HG03196 (cell line): ENCODE measurements around the gene CTNNA1.

Source experiments
- ATAC-seq: cut with Tn5 transposase; IDR thresholded peaks from one replicate; pipeline ENCODE4 v1.9.1; 2021; ENCODE audit not compliant: unreplicated experiment

Gene CTNNA1

DNA sequence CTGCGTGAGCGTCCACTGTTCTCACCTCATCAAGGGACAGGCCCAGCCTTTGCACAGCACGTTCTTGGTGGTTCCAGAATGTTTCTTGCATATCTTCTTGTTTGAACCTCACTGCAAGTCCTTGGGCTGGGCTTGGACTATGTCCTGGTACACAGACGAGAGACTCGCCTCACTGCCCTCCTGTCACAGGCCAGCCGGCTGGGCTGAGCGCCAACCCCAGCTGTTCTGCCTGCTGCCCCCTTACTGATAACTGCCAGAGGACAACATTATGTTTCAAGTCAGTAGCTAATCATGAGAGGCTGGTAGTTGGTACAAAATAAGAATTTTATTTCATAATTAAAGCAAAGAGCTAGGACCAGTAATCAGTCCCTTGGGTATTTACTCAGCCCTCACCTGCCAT is 174.8 kb downstream of the CTNNA1 start:
- no peak for ATAC-seq

GRCh38 chr5:138929571-138929955 is 176.3 kb downstream of the CTNNA1 start:
- no peak for ATAC-seq

DNA sequence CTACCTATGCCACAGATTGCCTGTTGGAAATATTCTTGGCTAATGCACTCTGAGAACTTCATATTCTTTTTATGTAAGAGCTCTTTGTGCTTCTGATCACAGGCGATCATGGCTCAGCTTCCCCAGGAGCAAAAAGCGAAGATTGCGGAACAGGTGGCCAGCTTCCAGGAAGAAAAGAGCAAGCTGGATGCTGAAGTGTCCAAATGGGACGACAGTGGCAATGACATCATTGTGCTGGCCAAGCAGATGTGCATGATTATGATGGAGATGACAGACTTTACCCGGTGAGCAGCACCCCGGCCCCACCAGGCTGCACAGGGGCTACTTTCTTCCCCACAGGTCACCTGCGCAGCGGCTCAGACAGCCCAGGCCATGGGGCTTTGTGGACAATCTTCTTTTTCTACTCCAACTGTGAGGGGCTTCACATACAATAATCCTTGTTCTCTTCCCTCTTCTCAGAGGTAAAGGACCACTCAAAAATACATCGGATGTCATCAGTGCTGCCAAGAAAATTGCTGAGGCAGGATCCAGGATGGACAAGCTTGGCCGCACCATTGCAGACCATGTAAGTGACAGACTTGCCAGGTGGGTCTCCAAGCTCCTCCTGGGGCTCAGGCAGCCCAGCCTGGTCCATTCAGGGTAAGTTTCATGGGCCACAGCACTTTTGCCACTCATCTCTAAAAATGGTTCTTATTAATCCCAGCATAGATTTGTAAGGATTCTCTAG is 177.3 kb downstream of the CTNNA1 start:
- no peak for ATAC-seq

- no peak for ATAC-seq
Measured at GRCh38 chr5:138932171-138932810, 179.1 kb downstream of the CTNNA1 start.

GRCh38 chr5:138933522-138934290 is 180.5 kb downstream of the CTNNA1 start:
- no peak for ATAC-seq

DNA sequence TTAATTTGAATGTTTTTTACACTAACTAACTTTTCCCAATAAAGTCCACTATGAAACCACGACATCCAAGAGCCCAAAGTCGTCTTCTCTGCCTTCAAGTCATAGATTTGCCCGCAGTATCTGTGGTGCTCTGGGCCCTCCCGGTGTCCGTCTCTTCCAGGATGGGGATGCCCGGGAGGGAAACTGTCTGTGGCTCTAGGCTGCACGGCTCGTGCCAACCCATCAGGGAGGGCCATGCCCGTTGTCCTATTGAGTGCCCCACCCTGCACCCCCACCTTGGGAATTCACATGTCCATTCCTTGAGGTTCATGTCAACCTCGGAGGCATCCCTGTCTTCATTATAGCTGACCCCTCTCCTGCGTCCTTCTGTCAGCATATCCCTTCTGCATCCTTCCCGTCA is 181.7 kb downstream of the CTNNA1 start:
- no peak for ATAC-seq

DNA sequence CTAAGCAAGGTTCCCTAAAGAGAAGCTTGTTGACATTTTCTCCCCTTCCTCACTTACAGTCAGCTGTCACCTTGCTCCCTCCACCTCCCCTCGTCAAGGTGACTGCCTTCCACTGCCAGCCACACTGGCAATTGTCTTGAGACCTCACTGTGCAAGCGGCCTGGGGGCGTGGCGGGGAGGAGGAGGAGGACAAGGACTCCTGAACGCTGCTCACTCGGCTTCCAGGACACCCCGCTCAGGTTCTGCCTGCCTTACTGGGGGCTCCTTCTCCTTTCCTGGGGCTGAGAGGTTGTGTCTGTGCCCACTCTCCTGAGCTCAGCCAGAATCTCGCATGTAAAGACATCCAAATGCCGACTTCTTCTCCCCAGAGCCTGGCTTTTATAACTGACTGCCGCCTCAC is 182.2 kb downstream of the CTNNA1 start:
- no peak for ATAC-seq

DNA sequence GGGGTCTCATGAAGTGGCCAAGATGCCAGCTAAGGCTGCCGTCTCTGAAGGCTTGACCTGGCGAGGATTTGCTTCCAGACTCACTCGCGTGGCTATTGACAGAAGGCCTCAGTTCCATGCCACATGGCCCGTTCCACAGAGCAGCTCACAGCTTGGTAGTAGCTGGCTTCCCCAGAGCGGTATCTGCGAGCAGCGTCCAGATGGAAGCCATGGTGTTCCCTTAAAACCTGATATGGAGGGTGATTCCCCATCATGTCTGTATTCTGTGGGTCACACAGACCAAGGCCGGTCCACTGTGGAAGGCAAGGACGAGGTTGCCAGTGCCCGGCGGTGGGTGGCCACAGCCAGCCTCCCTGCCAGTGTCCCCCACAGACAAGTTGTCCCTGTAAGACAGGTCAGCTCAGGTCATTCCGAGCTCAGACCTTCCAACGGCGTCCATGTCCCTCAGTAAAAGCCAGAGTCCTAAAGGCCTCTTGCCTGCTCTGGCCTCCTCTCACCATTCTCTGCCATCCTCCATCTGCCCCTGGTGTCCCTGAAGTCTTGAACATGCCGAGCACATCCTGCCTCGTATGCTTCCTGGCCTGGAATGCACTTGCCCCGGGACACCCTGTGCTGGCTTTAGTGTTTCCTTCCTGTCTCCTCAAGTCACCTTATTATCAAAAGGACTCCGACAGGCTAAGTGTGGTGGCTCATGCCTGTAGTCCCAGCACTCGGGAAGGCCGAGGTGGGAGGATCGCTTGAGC is 183.2 kb downstream of the CTNNA1 start:
- ATAC-seq: no peak

DNA sequence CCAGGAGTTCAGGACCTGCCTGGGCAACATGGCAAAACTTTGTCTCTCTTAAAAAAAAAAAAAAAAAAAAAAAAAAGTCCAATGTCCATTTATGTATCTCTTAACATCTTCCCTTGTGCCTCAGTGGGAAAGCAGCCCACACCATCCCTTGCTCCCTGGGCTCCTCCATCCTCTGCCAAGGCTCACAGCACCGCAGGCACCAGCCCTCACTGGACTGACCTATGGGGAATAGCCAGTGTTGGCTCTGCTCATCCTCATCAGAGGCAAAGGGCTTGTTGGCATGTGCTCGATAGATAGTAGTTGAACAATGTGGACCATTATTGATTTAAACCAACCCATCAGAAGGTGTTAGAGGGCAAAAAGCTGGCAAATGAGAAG is 183.7 kb downstream of the CTNNA1 start:
- no peak for ATAC-seq

DNA sequence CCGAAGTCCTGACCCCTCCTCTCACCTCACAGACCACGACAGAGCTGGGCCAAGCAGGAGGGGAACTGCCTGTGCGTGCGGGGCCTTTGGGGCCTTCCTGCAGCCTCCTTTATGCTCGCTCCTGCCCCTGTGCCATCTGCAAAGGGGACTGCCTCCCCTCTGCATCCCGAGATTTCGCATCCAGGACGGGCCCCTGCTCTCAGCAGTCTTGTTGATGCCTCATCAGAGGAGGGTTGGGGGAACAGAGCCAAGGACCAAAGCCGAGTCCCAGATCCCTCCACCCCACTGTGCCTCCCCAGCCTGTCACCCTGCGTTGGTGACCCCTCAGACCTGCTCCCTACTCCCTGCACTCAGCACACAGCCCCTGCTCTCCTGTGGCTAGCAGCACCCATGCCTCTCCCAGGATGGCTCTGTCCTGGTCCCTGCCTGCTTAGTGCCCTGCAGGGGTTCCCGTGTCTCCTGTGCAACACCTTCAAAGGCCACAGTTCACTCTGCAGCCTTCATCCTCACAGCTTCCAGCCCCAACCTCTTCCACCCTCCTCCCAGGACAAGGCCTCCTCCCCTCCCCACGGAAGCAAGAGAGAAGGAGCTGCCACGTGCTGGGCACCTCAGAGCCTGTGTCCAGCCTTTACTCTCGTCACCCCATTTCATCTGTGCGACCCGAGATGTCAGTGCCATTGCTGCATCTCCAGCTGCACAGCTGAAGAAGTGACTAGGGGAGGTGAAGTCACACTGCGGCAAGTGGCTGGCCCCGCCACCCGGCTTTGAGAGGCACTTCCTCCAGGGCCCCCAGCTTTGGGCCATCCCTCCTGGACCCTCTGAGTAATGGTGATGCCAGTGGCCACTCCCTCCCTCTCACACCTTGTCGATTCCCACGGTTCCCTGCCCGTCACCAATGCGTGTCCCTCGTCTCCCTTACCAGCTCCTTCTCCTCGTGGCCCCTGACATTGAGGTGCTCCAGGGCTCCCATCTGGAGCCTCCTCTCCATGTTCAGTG is 184.5 kb downstream of the CTNNA1 start:
- no peak for ATAC-seq

DNA sequence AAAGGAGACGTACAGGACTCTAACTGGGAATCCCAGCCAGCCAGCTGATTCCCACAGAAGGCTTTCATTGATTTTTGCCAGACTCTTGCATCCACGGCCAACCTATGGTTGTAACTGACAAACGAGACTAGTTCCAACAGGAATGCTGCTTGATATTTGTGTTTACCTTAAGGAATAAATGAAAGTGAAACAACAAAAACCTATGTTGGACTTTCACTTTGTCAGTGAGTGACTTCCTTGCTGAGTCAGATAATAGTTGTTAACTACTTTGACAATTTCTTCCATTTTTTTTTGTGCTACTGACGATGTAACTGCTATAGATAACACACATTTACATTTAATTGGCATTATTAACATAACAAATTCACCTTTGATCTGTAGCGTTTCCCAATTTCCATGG is 185.3 kb downstream of the CTNNA1 start:
- ATAC-seq: no peak

GRCh38 chr5:138942066-138942465 is 188.8 kb downstream of the CTNNA1 start:
- ATAC-seq: no peak

DNA sequence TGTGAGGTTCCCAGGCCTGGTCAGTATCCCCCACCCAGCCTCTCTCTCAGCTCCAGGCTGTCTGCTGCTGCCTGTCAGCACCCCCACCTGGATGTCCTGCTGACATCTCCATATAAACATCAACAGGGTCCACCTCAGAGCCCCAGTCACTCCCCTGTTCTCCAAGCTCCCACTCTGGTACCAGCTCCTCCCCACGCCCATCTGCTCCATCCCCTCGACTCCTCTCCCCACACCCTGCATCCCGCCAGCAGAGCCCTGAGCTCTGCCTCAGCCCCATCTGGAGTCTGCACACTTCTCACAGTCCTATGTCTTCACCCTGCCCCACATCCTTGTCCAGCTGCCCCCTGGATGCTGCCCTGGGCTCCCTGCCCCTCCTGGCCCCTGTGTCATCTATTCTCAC is 189.6 kb downstream of the CTNNA1 start:
- ATAC-seq: no peak

- no peak for ATAC-seq
Measured at GRCh38 chr5:138943599-138944173, 190.5 kb downstream of the CTNNA1 start.

DNA sequence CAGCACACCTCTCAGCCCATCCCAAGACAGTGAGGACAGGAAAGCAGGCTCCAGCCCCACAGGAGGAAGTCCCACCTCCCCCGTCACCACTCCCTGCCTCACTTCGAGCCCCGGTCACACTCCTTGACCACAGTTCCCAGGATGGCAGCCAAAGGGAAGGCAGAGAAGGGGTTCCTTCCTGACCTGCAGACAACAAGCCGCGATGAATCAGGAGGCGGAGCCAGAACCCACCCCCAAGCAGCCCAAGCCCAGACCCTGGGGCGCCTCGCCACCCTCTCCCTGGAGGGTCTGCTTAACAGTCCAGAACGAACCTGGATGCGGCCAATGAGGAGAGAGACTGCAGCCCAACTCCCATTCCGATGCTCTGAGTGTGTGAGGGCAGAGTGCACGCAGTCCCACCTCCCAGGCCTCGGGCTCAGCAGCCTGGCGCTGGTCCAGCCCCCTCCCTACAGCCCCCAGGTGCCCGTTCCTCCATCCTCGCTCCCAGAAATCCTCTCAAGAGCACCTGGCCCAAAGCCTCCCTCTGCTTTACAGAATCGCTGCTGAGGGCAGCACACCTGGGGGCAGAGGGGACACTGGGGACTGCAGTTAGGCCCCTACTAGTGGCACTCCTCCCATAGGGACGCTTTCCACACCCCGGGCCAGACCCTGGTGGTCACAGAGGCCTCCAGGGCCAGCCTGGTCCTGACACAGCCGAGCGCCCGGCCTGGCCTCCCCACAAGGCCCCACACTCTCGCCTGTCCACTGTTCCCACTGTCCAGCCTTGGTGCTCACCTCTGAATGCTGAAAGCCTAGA is 191.5 kb downstream of the CTNNA1 start:
- ATAC-seq: no peak

- no peak for ATAC-seq
Measured at GRCh38 chr5:138945421-138946240, 192.4 kb downstream of the CTNNA1 start.

GRCh38 chr5:138946241-138946623 is 193.0 kb downstream of the CTNNA1 start:
- no peak for ATAC-seq

DNA sequence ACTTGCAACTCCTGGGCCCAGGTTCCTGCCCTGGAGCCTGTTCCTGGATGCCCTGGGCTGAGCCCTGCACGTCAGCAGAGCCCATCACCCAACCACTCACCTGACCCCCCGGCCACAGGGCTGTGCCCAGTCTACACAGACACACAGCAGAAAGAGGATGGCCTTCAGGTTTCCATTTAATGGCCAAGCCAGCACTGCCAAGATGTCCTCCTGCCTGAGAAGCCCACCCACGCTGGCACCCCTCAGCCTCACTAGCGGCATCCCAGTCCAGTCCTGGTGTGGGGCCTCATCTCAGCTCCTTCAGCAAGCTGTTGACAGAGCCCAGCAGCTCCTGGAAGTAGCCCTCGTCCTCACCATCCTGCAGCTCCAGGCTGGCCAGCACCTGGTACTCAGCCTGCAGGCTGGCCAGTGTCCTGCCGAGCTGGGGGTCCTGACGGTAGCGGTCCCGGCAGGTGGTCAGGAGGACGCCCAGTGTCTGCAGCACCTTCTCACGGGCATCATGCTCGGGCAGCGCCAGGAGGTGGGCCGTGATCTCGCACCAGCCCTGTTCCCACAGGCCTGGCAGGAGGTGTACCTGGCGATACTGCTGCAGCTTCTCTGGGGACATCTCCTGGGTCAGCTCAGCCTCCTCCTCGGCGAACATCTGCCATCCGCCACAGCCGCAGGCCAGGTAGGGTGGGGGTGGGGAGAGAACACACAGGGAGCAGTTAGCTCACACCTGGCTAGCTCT is 193.8 kb downstream of the CTNNA1 start:
- ATAC-seq: no peak
